Adipocyte (in vitro differentiated cells): ENCODE results near the gene UQCC2.

ENCODE experiments used
- DNase-seq: peaks from one replicate; pipeline ENCODE4 v3.0.0-alpha.2; 2015; ENCODE audit warnings: low read depth
- H3K27me3 ChIP-seq: replicated peaks from 2 replicates; pipeline ENCODE4 v1.7.0; 2013; ENCODE audit warnings: mild to moderate bottlenecking, low read length, moderate library complexity; ENCODE audit not compliant: control insufficient read depth, insufficient read depth
- H3K36me3 ChIP-seq: 2 replicates; pipeline ENCODE4 v1.7.0; 2013; ENCODE audit warnings: low read length, mild to moderate bottlenecking, moderate library complexity; ENCODE audit not compliant: control insufficient read depth, insufficient read depth, severe bottlenecking
- H3K4me1 ChIP-seq: 2 replicates; pipeline ENCODE4 v1.7.0; 2013; ENCODE audit warnings: mild to moderate bottlenecking, low read length, moderate library complexity; ENCODE audit not compliant: control insufficient read depth, insufficient read depth
- H3K4me3 ChIP-seq: 2 replicates; pipeline ENCODE4 v1.7.0; 2013; ENCODE audit warnings: mild to moderate bottlenecking, low read length, moderate library complexity
- H3K9ac ChIP-seq: 2 replicates; pipeline ENCODE4 v1.7.0; 2013; ENCODE audit warnings: mild to moderate bottlenecking, low read length, moderate library complexity
- H3K9me3 ChIP-seq: 2 replicates; pipeline ENCODE4 v1.7.0; 2013; ENCODE audit warnings: mild to moderate bottlenecking, low read length, moderate library complexity; ENCODE audit not compliant: control insufficient read depth

Gene UQCC2

DNA sequence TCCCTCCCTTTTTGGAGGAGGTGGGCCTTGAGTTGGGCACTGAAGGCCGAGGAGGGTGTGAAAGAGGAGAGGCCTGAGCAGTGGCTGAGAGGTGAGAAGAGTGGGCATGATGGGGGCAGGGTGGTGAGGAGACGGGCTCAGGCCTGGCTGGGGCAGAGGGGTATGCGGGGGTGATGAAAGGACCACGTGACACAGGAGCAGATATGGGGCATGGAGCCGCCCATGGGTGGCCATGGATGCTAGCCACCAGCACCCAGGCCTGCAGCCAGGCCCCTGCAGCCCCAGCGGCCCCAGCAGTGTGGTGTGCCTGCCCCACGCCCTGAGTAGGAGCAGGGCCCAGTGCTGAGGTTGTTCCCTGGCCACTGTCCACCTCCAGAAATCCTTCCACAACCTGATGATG is 26.5 kb downstream of the UQCC2 start:
- H3K9ac ChIP-seq: no peak overlapping the region
- peaks cover 54% of the 10 kb centered on the region for H3K36me3 ChIP-seq
- DNase-seq: no peak
- peaks cover 8% of the 10 kb centered on the region for H3K4me1 ChIP-seq
- H3K9me3 ChIP-seq: no peaks in the 10 kb centered on the region
- H3K4me3 ChIP-seq: no peak overlapping the region
- no peaks in the 10 kb centered on the region for H3K27me3 ChIP-seq

DNA sequence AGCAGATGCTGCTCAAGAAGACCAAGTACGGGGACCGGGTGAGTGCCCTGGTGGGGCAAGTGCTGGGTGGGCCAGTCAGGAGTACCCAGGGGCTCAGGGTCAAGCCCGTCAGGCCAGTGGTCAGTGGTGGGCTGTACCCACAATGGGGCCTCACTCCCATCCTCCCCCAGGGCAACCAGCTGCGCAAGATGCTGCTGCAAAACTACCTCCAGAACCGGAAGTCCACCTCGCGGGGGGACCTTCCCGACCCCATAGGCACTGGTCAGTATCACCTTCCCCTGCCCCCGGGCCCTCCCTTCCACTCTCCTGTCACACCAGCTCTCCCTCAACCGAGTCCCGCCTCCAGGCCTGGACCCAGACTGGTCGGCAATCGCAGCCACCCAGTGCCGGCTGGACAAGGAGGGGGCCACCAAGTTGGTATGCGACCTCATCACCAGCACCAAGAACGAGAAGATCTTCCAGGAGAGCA is 27.0 kb downstream of the UQCC2 start:
- H3K9me3 ChIP-seq: no peaks in the 10 kb centered on the region
- no peak overlapping the region for H3K4me3 ChIP-seq
- peaks cover 8% of the 10 kb centered on the region for H3K4me1 ChIP-seq
- H3K36me3 ChIP-seq: peaks cover 52% of the 10 kb centered on the region
- no peak for DNase-seq
- H3K9ac ChIP-seq: no peak overlapping the region
- H3K27me3 ChIP-seq: no peaks in the 10 kb centered on the region

DNA sequence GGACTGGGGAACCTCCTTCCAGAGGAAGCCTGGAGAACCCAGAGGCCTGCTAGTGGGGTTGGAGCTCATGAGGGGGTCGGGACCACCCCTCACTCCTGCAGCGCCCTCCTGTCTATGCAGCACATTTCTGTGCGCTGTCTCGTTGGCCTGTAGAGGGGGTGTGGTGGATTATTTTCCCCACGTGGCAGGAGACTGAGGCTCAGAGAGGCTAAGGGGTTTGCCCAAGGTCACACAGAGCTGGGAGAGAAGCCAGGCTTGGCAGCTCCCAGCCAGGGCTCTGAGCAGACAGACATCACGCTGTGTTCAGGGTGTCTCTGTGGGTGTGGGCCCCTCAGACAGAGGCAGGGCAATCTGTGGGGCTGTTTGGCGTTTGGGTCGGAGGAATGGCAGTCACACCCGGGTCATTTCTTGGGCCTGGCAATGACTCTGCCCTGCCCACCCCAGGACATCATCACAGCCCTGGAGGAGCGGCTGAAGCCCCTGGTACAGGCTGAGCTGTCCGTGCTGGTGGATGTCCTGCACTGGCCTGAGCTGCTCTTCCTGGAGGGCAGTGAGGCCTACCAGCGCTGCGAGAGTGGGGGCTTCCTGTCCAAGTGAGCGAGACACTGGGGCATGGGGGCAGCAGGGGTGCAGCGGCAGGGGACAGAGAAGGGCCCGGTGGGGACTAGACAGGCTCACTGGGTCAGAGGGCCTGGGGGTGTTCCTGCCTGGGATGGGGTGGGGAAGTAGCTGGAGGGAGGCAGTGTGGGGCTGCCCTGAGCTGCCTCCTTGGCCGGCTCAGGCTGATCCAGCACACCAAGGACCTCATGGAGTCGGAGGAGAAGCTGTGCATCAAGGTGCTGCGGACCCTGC is 27.7 kb downstream of the UQCC2 start:
- no peaks in the 10 kb centered on the region for H3K27me3 ChIP-seq
- peak overlapping the region; percentile 24 for H3K9ac ChIP-seq
- H3K4me3 ChIP-seq: no peak overlapping the region
- H3K9me3 ChIP-seq: no peaks in the 10 kb centered on the region
- H3K36me3 ChIP-seq: peaks cover 50% of the 10 kb centered on the region
- peaks cover 8% of the 10 kb centered on the region for H3K4me1 ChIP-seq
- no peak for DNase-seq

DNA sequence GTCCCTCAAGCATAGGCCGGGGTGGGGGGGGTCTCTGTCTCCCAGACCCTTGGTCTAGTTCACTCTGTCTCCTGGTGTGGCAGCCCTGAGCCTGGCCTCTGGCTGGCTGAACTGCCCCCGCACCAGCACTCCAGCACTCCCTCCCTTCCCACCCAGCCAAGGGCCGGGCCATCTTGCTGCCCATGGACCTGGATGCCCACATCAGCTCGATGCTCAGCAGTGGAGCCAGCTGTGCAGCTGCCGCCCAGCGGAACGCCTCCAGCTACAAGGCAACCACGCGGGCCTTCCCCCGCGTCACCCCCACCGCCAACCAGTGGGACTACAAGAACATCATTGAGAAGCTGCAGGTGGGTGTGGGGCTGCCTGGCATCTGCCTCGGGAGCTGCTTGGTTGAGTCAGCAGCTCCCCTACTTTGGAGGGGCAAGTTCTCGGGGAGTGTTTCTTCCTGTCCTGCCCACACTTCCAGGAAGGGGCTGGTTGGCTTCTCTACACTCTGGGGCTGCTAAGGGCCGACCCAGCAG is 28.4 kb downstream of the UQCC2 start:
- Histone ChIP-seq H3K9ac (no peak overlapping the region), H3K9me3 (no peaks in the 10 kb centered on the region), H3K4me3 (no peak overlapping the region), H3K4me1 (peaks cover 8% of the 10 kb centered on the region), H3K36me3 (peaks cover 51% of the 10 kb centered on the region), H3K27me3 (no peaks in the 10 kb centered on the region)
- DNase-seq: no peak

DNA sequence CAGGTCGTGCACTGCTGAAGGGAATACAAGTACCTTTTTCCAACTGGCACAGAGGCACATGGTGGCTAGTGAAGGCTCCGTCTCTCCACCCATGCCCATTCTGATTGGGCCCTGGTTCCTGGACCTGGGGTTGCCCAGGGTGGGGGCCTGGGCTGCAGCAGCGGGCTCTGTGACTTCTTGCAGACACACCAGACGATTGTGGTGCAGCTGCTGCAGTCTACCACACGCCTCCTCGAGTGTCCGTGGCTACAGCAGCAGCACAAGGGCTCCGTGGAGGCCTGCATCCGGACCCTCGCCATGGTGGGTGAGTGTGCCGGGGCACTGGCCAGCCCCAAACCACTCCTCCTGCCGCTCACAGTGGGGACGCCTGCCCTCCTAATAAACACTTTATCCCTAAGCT is 29.2 kb downstream of the UQCC2 start:
- Histone ChIP-seq H3K27me3 (no peaks in the 10 kb centered on the region), H3K9ac (no peak overlapping the region), H3K4me1 (peaks cover 12% of the 10 kb centered on the region), H3K4me3 (no peak overlapping the region), H3K36me3 (peaks cover 54% of the 10 kb centered on the region), H3K9me3 (no peaks in the 10 kb centered on the region)
- no peak for DNase-seq

DNA sequence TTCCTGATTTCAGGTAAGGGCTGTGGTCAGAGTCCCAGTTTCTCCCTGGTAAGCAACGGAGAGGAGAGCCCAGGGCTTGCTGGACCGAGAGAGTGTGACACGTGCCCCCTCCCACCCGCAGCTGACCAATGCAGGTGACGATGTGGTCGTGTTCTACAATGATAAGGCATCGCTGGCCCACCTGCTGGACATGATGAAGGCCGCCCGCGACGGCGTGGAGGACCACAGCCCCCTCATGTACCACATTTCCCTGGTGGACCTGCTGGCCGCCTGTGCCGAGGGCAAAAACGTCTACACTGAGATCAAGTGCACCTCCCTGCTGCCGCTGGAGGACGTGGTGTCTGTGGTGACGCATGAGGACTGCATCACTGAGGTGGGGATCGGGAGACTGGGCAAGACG is 31.7 kb downstream of the UQCC2 start:
- no peak for DNase-seq
- H3K4me1 ChIP-seq: peaks cover 36% of the 10 kb centered on the region
- no peaks in the 10 kb centered on the region for H3K27me3 ChIP-seq
- H3K4me3 ChIP-seq: no peak overlapping the region
- H3K36me3 ChIP-seq: peaks cover 40% of the 10 kb centered on the region
- no peak overlapping the region for H3K9ac ChIP-seq
- no peaks in the 10 kb centered on the region for H3K9me3 ChIP-seq

DNA sequence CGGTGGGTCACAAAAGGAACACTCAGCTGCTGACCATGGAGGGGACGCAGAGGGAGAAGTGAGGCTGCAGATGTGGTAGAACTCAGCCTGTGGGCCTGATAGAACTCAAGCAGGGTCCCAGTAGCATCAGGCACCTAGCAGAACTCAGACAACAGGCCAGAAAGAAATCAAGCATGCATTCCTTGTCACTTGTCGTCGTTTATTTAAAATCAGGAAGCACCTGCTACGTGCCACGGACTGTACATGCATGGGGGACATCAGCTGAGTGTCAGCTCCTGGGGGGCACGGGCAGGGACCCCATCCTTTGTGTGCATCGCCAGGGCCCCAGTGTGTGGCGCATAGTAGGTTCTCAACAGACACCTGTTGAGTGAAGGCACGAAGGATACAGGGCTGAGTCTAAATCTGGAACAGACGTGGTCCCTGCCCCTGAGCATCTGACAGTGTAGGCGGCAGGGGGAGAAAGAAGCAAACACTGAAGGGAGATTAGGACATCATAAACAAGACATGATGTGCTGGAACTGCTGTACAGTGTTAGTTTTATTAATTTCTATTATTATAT is 32.5 kb downstream of the UQCC2 start:
- H3K9ac ChIP-seq: no peak overlapping the region
- no peak overlapping the region for H3K4me3 ChIP-seq
- peaks cover 42% of the 10 kb centered on the region for H3K4me1 ChIP-seq
- H3K9me3 ChIP-seq: no peaks in the 10 kb centered on the region
- no peak for DNase-seq
- peaks cover 33% of the 10 kb centered on the region for H3K36me3 ChIP-seq
- H3K27me3 ChIP-seq: no peaks in the 10 kb centered on the region

DNA sequence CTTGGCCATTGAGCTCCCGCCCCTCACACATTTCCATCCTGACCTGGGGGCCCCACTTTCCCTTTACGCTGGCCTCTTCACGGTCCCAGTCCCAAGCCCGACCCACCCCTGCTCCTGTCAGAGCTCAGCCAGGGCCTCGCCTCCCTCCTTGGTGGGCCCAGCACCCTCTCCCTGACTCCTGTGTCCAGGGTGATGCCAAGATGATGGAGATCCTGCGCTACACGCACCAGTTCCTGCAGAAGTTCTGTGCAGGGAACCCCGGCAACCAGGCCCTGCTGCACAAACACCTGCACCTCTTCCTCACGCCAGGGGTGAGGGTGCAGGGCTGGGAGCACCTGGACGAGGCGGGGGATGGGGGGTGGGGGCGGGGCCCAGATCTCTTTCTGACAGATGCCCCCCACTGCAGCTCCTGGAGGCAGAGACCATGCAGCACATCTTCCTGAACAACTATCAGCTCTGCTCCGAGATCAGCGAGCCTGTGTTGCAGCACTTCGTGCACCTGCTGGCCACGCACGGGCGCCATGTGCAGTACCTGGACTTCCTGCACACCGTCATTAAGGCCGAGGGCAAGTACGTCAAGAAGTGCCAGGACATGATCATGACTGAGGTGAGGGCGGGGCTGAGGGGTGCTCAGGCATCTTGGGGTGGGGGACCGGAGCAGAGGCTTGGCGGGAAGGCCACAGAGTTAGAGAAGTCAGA is 33.1 kb downstream of the UQCC2 start:
- DNase-seq: no peak
- H3K4me1 ChIP-seq: peaks cover 42% of the 10 kb centered on the region
- no peak overlapping the region for H3K4me3 ChIP-seq
- H3K9me3 ChIP-seq: no peaks in the 10 kb centered on the region
- no peaks in the 10 kb centered on the region for H3K27me3 ChIP-seq
- H3K9ac ChIP-seq: no peak overlapping the region
- H3K36me3 ChIP-seq: peaks cover 29% of the 10 kb centered on the region

DNA sequence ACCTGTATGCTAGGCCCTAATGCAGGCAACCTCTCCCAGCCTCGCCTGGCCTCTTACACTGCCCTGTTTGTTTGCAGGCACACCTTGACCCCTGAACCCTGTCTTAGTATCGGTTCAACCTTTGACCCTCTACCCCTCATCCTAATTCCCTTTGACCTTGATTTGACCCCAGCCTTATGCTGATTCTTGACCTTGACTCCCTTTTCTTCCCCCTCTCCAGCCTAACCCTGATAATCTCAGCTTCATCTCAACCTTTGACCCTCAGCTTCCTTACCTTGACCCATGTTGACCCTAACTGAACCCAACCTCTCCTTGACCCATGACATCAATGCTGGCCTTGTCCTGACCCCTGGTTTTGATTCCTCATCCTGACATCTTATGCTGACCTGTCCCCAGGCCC is 33.8 kb downstream of the UQCC2 start:
- DNase-seq: no peak
- peaks cover 45% of the 10 kb centered on the region for H3K4me1 ChIP-seq
- no peak overlapping the region for H3K9ac ChIP-seq
- no peaks in the 10 kb centered on the region for H3K9me3 ChIP-seq
- H3K27me3 ChIP-seq: no peaks in the 10 kb centered on the region
- peaks cover 28% of the 10 kb centered on the region for H3K36me3 ChIP-seq
- H3K4me3 ChIP-seq: no peak overlapping the region

DNA sequence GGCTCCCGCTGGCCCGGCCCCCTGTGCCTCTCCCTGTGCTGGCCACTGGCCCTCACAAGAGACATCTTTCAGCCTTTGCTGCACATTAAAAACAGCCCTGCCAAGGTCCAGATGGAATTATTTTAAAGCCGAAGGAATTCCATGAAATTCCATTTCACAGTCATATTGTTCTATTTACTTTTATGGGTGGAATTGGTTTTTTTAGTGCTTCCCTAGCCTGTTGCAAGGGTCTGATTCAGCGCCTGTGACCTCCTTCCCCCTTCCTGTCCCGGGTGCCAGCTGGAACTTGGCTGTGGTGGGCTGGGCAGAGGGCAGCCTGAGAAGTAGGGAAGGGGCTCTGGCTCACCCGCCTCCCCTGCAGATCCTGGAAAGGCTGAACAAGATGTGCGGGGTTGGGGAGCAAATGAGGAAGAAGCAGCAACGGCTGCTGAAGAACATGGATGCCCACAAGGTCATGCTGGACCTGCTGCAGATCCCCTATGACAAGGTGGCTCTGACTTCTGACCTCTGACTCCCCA is 34.3 kb downstream of the UQCC2 start:
- peak; percentile 77 for DNase-seq
- Histone ChIP-seq H3K4me3 (no peak overlapping the region), H3K27me3 (no peaks in the 10 kb centered on the region), H3K9ac (peak overlapping the region; percentile 45), H3K4me1 (peaks cover 45% of the 10 kb centered on the region), H3K36me3 (peaks cover 28% of the 10 kb centered on the region), H3K9me3 (no peaks in the 10 kb centered on the region)
